CD14-positive monocyte (primary cell): ENCODE data around the gene ROBO1. TPM values are rescaled to one million over a fixed set of nuclear protein-coding genes. Genes with fewer than 3 reads are reported as not detected.

ENCODE experiments used
- DNase-seq, 3 donors: peaks; one replicate each; pipeline ENCODE4 v3.0.0-alpha.2; 2011 to 2022
- H2AFZ ChIP-seq: 2 replicates; pipeline ENCODE4 v1.6.0; 2012; ENCODE audit warnings: mild to moderate bottlenecking, low read depth, low read length, inconsistent platforms; ENCODE audit not compliant: insufficient read depth, poor library complexity, severe bottlenecking
- H3K27ac ChIP-seq, 2 donors: 1 replicate in 1 of 2; 2 replicates in 1 of 2; pipeline ENCODE4 v1.5.1; 2012 to 2013; ENCODE audit warnings: low read length in 2 of 2, control low read depth in 1 of 2, inconsistent platforms in 1 of 2, low read depth in 1 of 2, mild to moderate bottlenecking in 1 of 2
- H3K27me3 ChIP-seq, 2 donors: one replicate each; pipeline versions ENCODE4 v1.6.0 to v1.6.1; 2011 to 2013; ENCODE audit warnings: low read length in 2 of 2; ENCODE audit not compliant: control insufficient read depth in 2 of 2, insufficient read depth in 2 of 2
- H3K36me3 ChIP-seq, 2 donors: replicated peaks in 1 of 2; 1 replicate in 1 of 2; 2 replicates in 1 of 2; pipeline versions ENCODE4 v1.5.1 to v1.6.1; 2012 to 2013; ENCODE audit warnings: low read length in 2 of 2, control low read depth in 1 of 2, inconsistent platforms in 1 of 2, mild to moderate bottlenecking in 1 of 2; ENCODE audit not compliant: insufficient read depth in 2 of 2, control insufficient read depth in 1 of 2
- H3K4me1 ChIP-seq, 2 donors: 1 replicate in 1 of 2; 2 replicates in 1 of 2; pipeline versions ENCODE4 v1.5.1 to v1.6.1; 2012 to 2013; ENCODE audit warnings: low read length in 2 of 2, control low read depth in 1 of 2, inconsistent platforms in 1 of 2, mild to moderate bottlenecking in 1 of 2, moderate library complexity in 1 of 2; ENCODE audit not compliant: insufficient read depth in 2 of 2, control insufficient read depth in 1 of 2
- H3K4me2 ChIP-seq: replicated peaks from 2 replicates; pipeline ENCODE3; 2012; ENCODE audit warnings: low read length, moderate library complexity, mild to moderate bottlenecking; ENCODE audit not compliant: poor library complexity, severe bottlenecking; ENCODE audit errors: extremely low read depth
- H3K4me3 ChIP-seq, 3 experiments: fragments of 200-600 bp in 1 of 3; sonication (generic) in 1 of 3; replicated peaks in 1 of 3; 1 replicate in 2 of 3; 2 replicates in 1 of 3; pipeline ENCODE4 v1.5.1; 2011 to 2013; ENCODE audit warnings: low read length in 3 of 3, mild to moderate bottlenecking in 3 of 3, control low read depth in 2 of 3, low read depth in 2 of 3, inconsistent platforms in 1 of 3, moderate library complexity in 1 of 3
- H3K79me2 ChIP-seq: 2 replicates; pipeline ENCODE4 v1.6.0; 2012; ENCODE audit warnings: mild to moderate bottlenecking, control low read depth, inconsistent platforms, low read length, moderate library complexity; ENCODE audit not compliant: insufficient read depth
- H3K9ac ChIP-seq: 2 replicates; pipeline ENCODE4 v1.6.0; 2017; ENCODE audit warnings: low read length, mild to moderate bottlenecking; ENCODE audit not compliant: insufficient read depth, poor library complexity, severe bottlenecking
- H3K9me3 ChIP-seq, 2 donors: replicated peaks in 1 of 2; 1 replicate in 1 of 2; 2 replicates in 1 of 2; pipeline versions ENCODE4 v1.5.1 to v1.6.1; 2012 to 2013; ENCODE audit warnings: low read length in 2 of 2, control low read depth in 1 of 2; ENCODE audit not compliant: control insufficient read depth in 1 of 2, insufficient read depth in 1 of 2
- H4K20me1 ChIP-seq: 2 replicates; pipeline ENCODE4 v1.6.0; 2012; ENCODE audit warnings: mild to moderate bottlenecking, low read length, control low read depth, moderate library complexity; ENCODE audit not compliant: insufficient read depth
- H3K27ac Mint-ChIP-seq, 7 donors: one replicate each; pipeline ENCODE4 v1.8.0; 2020; ENCODE audit warnings: mild to moderate bottlenecking in 7 of 7, mixed read lengths in 7 of 7, moderate library complexity in 6 of 7, inconsistent platforms in 2 of 7
- H3K27me3 Mint-ChIP-seq, 3 donors: one replicate each; pipeline ENCODE4 v1.8.0; 2021 to 2022; ENCODE audit warnings: low read depth in 3 of 3, mild to moderate bottlenecking in 3 of 3, mixed read lengths in 3 of 3, moderate library complexity in 3 of 3, inconsistent platforms in 1 of 3
- H3K36me3 Mint-ChIP-seq, 2 donors: one replicate each; pipeline ENCODE4 v1.8.0; 2020; ENCODE audit warnings: mixed read lengths in 2 of 2, inconsistent platforms in 1 of 2, mild to moderate bottlenecking in 1 of 2
- H3K4me1 Mint-ChIP-seq: one replicate; pipeline ENCODE4 v1.8.0; 2020; ENCODE audit warnings: mild to moderate bottlenecking, mixed read lengths
- H3K4me3 Mint-ChIP-seq, 2 donors: one replicate each; pipeline ENCODE4 v1.8.0; 2020; ENCODE audit warnings: mild to moderate bottlenecking in 2 of 2, mixed read lengths in 2 of 2, moderate library complexity in 1 of 2
- H3K9me3 Mint-ChIP-seq, 7 donors: one replicate each; pipeline ENCODE4 v1.8.0; 2020 to 2022; ENCODE audit warnings: mixed read lengths in 7 of 7, mild to moderate bottlenecking in 6 of 7, moderate library complexity in 6 of 7, inconsistent platforms in 2 of 7
- CTCF ChIP-seq: fragments of 200-600 bp; IDR thresholded peaks from one replicate; pipeline ENCODE4 v1.8.0; 2022; ENCODE audit warnings: antibody characterized with exemption, mild to moderate bottlenecking
- WGBS: methylation state at CpG from one replicate; pipeline ENCODE4 v1.1.5; 2013; ENCODE audit warnings: missing lambda C conversion rate; ENCODE audit not compliant: insufficient coverage; 5-methylcytosine and 5-hydroxymethylcytosine counted together
- intact Hi-C, 2 donors: fragments of 100-400 bp; cut with micrococcal nuclease; formaldehyde crosslinking; loops; one replicate each; pipeline versions ENCODE4 v1.15.0 to v1.15.1; 2023
- polyA plus RNA-seq, 3 donors: library from polyadenylated mRNA; depleted of rRNA in 1 of 3; unstranded in 2 of 3; stranded (reverse) in 1 of 3; fragments of 300-500 nt in 2 of 3; fragments of >200 nt in 1 of 3; fragmentation: Illumina TruSeq in 2 of 3; gene quantifications; 1 replicate in 2 of 3; 2 replicates in 1 of 3; pipeline ENCODE4 v1.2.3, GENCODE V29; 2012 to 2021

The ROBO1 gene
- polyA plus RNA-seq, 3 donors: 0.09 to 0.10 TPM; not detected in 1

GRCh38 chr3:79724206-79724605 is 43.6 kb downstream of the ROBO1 start:
- H3K36me3 Mint-ChIP-seq: no peaks in the 10 kb centered on the region
- peaks cover 0 to 6% (median 0%) of the 10 kb centered on the region in 7 donors for H3K9me3 Mint-ChIP-seq
- no peak overlapping the region for H3K4me3 Mint-ChIP-seq
- Histone ChIP-seq H3K9me3 (no peaks in the 10 kb centered on the region), H3K27me3 (no peaks in the 10 kb centered on the region), H4K20me1 (no peaks in the 10 kb centered on the region), H3K79me2 (no peaks in the 10 kb centered on the region), H3K36me3 (no peaks in the 10 kb centered on the region), H3K4me1 (no peaks in the 10 kb centered on the region), H3K4me3 (no peak overlapping the region), H3K27ac (no peak overlapping the region), H2AFZ (no peak overlapping the region), H3K9ac (no peak overlapping the region), H3K4me2 (no peak overlapping the region)
- DNase-seq: no peak
- WGBS: 70% methylated on average over 9 of the region's 9 CpGs
- H3K4me1 Mint-ChIP-seq: no peaks in the 10 kb centered on the region
- no peaks in the 10 kb centered on the region for H3K27me3 Mint-ChIP-seq
- H3K27ac Mint-ChIP-seq: no peak overlapping the region
- no peak for TF ChIP-seq CTCF
- intact Hi-C loops: no loop called here

GRCh38 chr3:79690072-79690471 is 77.7 kb downstream of the ROBO1 start:
- Histone ChIP-seq H3K4me1 (no peaks in the 10 kb centered on the region), H3K9ac (no peak overlapping the region), H3K9me3 (no peaks in the 10 kb centered on the region), H3K36me3 (no peaks in the 10 kb centered on the region), H2AFZ (no peak overlapping the region), H3K79me2 (no peaks in the 10 kb centered on the region), H3K27ac (no peak overlapping the region), H3K4me2 (no peak overlapping the region), H3K27me3 (no peaks in the 10 kb centered on the region), H4K20me1 (no peaks in the 10 kb centered on the region), H3K4me3 (no peak overlapping the region)
- H3K4me3 Mint-ChIP-seq: no peak overlapping the region
- H3K4me1 Mint-ChIP-seq: no peaks in the 10 kb centered on the region
- H3K27ac Mint-ChIP-seq: no peak overlapping the region
- H3K36me3 Mint-ChIP-seq: no peaks in the 10 kb centered on the region
- no peak for TF ChIP-seq CTCF
- DNase-seq: no peak
- H3K9me3 Mint-ChIP-seq: peaks cover 0 to 2% (median 0%) of the 10 kb centered on the region in 7 donors
- H3K27me3 Mint-ChIP-seq: no peaks in the 10 kb centered on the region
- intact Hi-C loops: no loop called here
- no CpG with 5 or more reads among the region's 1 CpG for WGBS
